ENCODE measurements around the gene AGMO.

The AGMO gene

DNA sequence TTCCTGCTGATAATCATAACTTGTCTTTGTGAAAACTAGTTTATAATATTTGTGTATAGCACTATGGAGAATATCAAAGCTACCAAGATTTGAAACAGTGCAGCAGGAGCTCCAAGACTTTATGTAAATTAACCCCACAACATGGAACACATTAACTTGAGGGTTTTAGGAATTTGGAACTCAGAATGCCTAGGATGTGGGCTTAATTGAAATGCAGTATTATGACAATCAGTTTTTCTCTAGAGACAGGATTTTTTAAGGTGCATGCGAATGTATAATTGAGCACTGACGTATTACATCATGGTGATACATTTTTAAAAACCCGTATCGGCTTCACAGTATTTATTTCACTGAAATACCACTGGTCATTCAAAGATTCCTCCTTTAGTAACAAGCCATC lies 346.2 kb downstream of the AGMO start:
- DNase-seq = no peak

- DNase-seq = no peak
Measured at GRCh38 chr7:15214976-15215375, 346.8 kb downstream of the AGMO start.

DNA sequence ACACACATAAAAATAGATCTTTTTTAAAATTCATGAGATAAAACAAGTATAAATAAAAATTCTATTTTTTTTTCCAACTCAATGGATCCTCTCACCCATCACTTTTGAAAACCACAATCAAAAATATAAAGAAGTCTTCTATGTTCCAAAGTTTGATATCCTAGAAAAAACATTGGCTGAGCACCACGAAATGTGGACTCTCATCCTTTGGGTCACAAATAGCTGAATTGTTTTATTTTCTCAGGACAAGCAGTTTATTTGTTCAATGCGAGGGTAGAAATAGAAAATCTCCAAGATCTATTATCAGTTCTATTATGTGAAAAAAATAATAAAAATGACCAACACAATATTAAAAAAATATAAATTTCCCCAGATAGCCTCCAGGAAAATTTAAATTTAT lies 348.7 kb downstream of the AGMO start:
- DNase-seq = no peak

DNA sequence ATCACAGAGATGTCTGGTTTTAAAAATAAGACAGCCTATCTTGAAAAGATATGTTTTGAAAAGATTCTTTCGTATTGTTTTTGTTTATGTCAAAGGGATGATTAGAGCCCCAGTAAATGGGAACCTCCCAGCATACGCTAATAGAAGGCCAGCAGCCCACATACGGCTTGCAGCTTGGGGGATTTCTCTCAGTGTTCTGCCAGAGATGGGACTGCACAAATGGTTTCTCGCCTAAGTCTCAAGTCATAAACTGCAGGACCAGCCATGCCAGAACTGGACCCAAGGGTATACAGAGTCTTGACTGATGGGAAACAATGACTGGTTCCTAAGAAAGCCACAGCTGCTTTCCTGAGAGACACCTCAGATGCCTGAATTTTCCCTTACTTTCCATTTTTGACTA lies 352.4 kb downstream of the AGMO start:
- DNase-seq = no peak

- DNase-seq = no peak
Measured at GRCh38 chr7:15204421-15204820, 357.4 kb downstream of the AGMO start.

- no peak for DNase-seq
Measured at GRCh38 chr7:15199482-15199881, 362.3 kb downstream of the AGMO start.

GRCh38 chr7:15197042-15197977 lies 364.5 kb downstream of the AGMO start:
- no peak for DNase-seq

- DNase-seq = no peak
Measured at GRCh38 chr7:15178065-15178464, 383.8 kb downstream of the AGMO start.

GRCh38 chr7:15176089-15176488 lies 385.7 kb downstream of the AGMO start:
- DNase-seq = no peak

GRCh38 chr7:15175152-15175551 lies 386.7 kb downstream of the AGMO start:
- no peak for DNase-seq

DNA sequence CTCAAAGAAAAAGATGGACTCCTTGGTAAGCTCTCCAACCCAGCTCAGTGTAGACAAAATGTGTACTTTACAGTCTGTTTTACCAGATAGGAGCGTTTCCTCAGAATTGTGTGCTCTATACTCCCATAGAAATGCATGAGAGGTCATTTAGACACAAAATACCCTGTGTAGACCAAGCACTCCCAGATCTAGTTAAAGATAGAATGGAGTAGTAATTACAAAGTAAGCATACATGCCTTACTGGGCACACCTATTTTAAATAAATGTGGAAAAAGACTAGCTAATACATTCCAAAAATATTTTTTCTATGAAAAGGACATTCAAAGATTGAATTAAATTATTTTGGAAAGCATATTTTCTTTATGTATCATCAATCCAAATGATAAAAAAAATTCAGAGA lies 387.3 kb downstream of the AGMO start:
- DNase-seq = no peak

DNA sequence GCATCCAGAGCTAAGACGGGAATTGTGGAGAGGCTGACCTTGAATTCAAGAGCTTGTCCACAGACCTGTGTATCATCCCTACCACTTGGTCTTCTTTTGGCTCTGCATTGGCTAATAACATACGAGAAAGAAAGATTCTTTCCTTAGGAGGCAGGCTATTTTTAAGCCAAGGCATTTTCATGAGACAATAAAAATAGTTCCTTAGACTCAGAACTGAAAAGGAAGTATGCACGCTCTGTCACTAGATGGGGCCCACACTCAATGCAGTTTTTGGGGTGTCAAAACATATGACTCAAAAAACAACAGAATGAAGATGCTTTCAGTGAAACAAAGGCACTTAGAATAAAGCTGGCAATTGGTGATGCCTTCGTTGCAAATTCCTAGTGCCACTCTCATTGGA lies 393.3 kb downstream of the AGMO start:
- no peak for DNase-seq

- no peak for DNase-seq
Measured at GRCh38 chr7:15167912-15168311, 393.9 kb downstream of the AGMO start.

DNA sequence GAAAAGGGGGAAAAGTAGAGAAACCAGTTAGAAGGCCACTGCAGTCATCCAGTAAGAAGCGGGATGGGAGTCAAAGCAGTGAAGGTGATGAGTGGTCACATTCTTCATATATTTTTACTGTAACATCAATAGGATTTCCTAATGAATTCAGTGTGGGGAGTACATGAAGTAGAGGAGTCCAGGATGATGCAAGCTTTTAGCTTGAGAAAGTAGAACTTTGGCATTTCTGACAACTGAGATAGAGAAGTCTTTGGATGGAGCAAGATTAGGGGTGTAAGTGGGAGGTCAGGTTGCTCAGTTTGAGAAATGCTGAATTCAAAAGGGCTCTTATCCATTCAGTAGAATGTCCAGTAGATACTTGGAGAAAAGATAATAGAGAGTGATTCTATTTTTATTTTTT lies 395.2 kb downstream of the AGMO start:
- DNase-seq = no peak

DNA sequence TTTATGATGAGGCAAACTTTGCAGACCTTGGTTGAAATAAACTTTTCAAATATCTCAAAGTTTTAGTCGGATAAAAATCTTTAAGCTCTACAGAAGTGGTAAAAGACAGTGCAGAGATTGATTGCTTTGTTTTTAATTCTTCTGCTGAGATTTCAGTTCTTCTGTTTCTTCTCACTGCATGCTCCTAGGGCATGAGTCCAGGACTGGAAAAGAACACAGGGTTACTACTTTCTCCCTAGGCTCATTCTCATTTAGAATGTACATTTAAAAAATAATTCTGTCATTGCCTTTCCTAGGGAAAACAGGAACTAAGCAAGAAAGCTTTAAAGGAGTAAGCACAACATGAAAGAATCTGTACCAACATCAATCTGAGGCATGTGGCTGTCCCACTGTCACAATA lies 402.6 kb downstream of the AGMO start:
- DNase-seq = no peak

DNA sequence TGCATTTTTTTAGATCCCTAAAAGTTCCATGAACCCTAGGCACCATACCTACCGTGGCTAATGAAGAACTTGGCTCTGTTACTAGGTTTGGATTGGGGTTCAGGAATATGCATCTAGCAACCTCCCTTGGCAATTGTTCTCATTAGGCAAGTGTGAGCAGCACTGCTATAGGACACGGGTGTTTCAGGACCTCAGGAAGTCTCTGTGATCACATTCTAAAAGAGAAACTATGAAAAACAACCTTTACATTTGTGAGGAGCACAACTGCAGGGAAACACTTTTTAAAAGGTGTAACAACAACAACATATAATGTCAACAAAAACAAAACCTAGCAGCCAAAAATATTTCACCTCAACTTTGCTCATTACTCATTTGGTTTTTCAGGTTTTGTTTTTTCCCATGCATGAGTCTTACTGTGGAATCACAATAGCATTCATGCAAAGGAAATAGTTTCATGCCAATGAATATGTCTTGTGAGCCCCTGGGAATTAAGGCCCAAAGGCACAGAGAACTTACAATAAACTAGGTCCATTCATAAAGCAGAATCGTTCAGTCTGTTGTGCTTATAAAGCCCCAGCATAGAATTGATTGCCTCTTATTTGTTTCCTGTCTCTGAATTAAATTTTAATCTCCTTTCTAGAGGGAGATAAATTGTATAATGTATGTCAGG lies 403.5 kb downstream of the AGMO start:
- no peak for DNase-seq
